Gastroesophageal sphincter (tissue), 4 donors: ENCODE results near the gene NEK10. TPM values are rescaled to one million over a fixed set of nuclear protein-coding genes. Genes with fewer than 3 reads are reported as not detected.
A peak's percentile ranks its signal among the peaks of the same experiment; 100 is the strongest.

Source experiments
- ATAC-seq: fragments of 150-250 bp; one replicate; pipeline ENCODE4 v1.9.1; 2016; ENCODE audit warnings: mild to moderate bottlenecking, moderate library complexity
- H3K27ac ChIP-seq, 4 donors: fragments of 200-600 bp; sonication (generic) in 3 of 4; 1 replicate in 3 of 4; 2 replicates in 1 of 4; pipeline ENCODE4 v1.5.1; 2016 to 2019
- H3K27me3 ChIP-seq: fragments of 200-600 bp; sonication (generic); one replicate; pipeline ENCODE4 v1.5.1; 2019
- H3K36me3 ChIP-seq, 2 donors: fragments of 200-600 bp; sonication (generic); one replicate each; pipeline ENCODE4 v1.5.1; 2019; ENCODE audit warnings: control low read depth in 1 of 2
- H3K4me1 ChIP-seq, 3 donors: fragments of 200-600 bp; sonication (generic); 1 replicate in 2 of 3; 2 replicates in 1 of 3; pipeline ENCODE4 v1.5.1; 2016 to 2019; ENCODE audit warnings: control low read depth in 2 of 3
- H3K4me3 ChIP-seq, 2 donors: fragments of 200-600 bp; sonication (generic); one replicate each; pipeline ENCODE4 v1.5.1; 2019; ENCODE audit warnings: mild to moderate bottlenecking in 1 of 2, moderate library complexity in 1 of 2
- H3K9me3 ChIP-seq, 3 donors: fragments of 200-600 bp; sonication (generic); one replicate each; pipeline ENCODE4 v1.5.1; 2017 to 2019; ENCODE audit warnings: control low read depth in 2 of 3
- CTCF ChIP-seq, 4 experiments: fragments of 200-600 bp in 2 of 4; fragments of 450-650 bp in 2 of 4; sonication (generic) in 1 of 4; IDR thresholded peaks; one replicate each; pipeline ENCODE4 v1.5.1; 2017 to 2019; ENCODE audit warnings: antibody characterized with exemption in 4 of 4, mild to moderate bottlenecking in 2 of 4, moderate library complexity in 2 of 4
- EP300 ChIP-seq: sonication (generic); formaldehyde crosslinking; IDR thresholded peaks from one replicate; pipeline ENCODE4 v1.6.1; 2017; ENCODE audit warnings: antibody characterized with exemption, mild to moderate bottlenecking
- POLR2A ChIP-seq, 2 donors: fragments of 450-650 bp; IDR thresholded peaks; one replicate each; pipeline ENCODE4 v1.6.1; 2017; ENCODE audit warnings: antibody characterized with exemption in 2 of 2, mild to moderate bottlenecking in 2 of 2, moderate library complexity in 1 of 2
- POLR2AphosphoS5 ChIP-seq: sonication (generic); formaldehyde crosslinking; IDR thresholded peaks from one replicate; pipeline ENCODE4 v1.6.1; 2017; ENCODE audit warnings: antibody characterized with exemption
- WGBS, 2 donors: methylation state at CpG; one replicate each; pipeline ENCODE4 v1.1.5; 2018; ENCODE audit warnings: low coverage in 1 of 2; 5-methylcytosine and 5-hydroxymethylcytosine counted together
- total RNA-seq, 4 donors: library from RNA; depleted of rRNA; stranded (reverse); fragments of >200 nt; gene quantifications; one replicate each; pipeline ENCODE4 v1.1.0, GENCODE V29; 2016

Gene NEK10
- total RNA-seq, 4 donors from 2014 or later: 0.62 to 2.7 (median 1.5) TPM

GRCh38 chr3:27326629-27327545, 42.3 kb downstream of the NEK10 start:
- ATAC-seq: peak; percentile 84
- WGBS, 2 donors: 44 to 52% methylated on average over 6 to 8 of the region's 8 CpGs

GRCh38 chr3:27326202-27326601, 43.0 kb downstream of the NEK10 start:
- H3K4me3 ChIP-seq: no peak overlapping the region
- H3K9me3 ChIP-seq: no peaks in the 10 kb centered on the region
- WGBS, 2 donors: 40 to 63% methylated on average over 1 of the region's 1 CpG
- TF ChIP-seq CTCF (IDR thresholded peaks at IDR 0.05) (no peak), EP300 (no peak), POLR2A (IDR thresholded peaks at IDR 0.05) (no peak), POLR2AphosphoS5 (no peak)
- ATAC-seq: no peak
- peaks cover 8 to 37% (median 15%) of the 10 kb centered on the region in 3 donors for H3K4me1 ChIP-seq
- H3K27ac ChIP-seq: peak overlapping the region; percentile 71 to 78 (median 74)
- H3K27me3 ChIP-seq: no peaks in the 10 kb centered on the region
- no peaks in the 10 kb centered on the region for H3K36me3 ChIP-seq

More at GRCh38 chr3:27326629-27327545, 42.3 kb downstream of the NEK10 start:
- no peaks in the 10 kb centered on the region for H3K36me3 ChIP-seq
- H3K27ac ChIP-seq: peak overlapping the region; percentile 60 to 74 (median 72)
- H3K4me3 ChIP-seq: no peak overlapping the region
- TF ChIP-seq POLR2AphosphoS5 (peak; percentile 94), EP300 (no peak)
- no peaks in the 10 kb centered on the region for H3K9me3 ChIP-seq
- H3K27me3 ChIP-seq: no peaks in the 10 kb centered on the region
- H3K4me1 ChIP-seq: peaks cover 8 to 32% (median 15%) of the 10 kb centered on the region in 3 donors

DNA sequence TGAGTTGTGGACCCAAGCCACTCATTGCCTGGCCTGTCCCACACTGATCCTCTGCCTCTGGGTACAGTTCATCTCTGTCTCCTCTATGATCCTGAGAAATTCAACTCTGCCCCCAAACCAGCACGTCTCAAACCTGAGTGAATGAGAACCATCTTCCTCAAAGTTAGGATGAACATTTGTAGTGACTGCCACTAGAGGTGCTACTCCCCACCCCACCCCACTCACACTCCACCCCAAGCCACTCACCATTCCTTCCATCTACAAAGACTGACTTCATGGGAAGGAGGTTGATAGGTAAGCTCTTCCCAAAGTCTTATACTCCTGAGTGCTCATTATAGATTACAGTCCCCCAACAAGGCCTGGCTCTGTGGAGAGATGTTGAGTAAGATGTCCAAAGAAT, 43.8 kb downstream of the NEK10 start:
- H3K9me3 ChIP-seq: no peaks in the 10 kb centered on the region
- peak overlapping the region; percentile 71 to 78 (median 74) for H3K27ac ChIP-seq
- H3K4me3 ChIP-seq: no peak overlapping the region
- no CpG with 5 or more reads among the region's 1 CpG for WGBS, 2 donors
- peaks cover 8 to 45% (median 15%) of the 10 kb centered on the region in 3 donors for H3K4me1 ChIP-seq
- no peak for ATAC-seq
- TF ChIP-seq CTCF (IDR thresholded peaks at IDR 0.05) (no peak), POLR2AphosphoS5 (no peak), EP300 (no peak), POLR2A (IDR thresholded peaks at IDR 0.05) (no peak)
- no peaks in the 10 kb centered on the region for H3K27me3 ChIP-seq
- H3K36me3 ChIP-seq: no peaks in the 10 kb centered on the region

- Histone ChIP-seq H3K9me3 (no peaks in the 10 kb centered on the region), H3K27ac (peak overlapping the region in 1 of 4 donors; percentile 71), H3K4me1 (peaks cover 8 to 52% (median 15%) of the 10 kb centered on the region in 3 donors), H3K36me3 (no peaks in the 10 kb centered on the region), H3K4me3 (no peak overlapping the region), H3K27me3 (no peaks in the 10 kb centered on the region)
- no peak for ATAC-seq
- 58 to 79% methylated on average over 2 of the region's 2 CpGs for WGBS, 2 donors
- TF ChIP-seq EP300 (no peak), POLR2AphosphoS5 (no peak), POLR2A (IDR thresholded peaks at IDR 0.05) (no peak), CTCF (IDR thresholded peaks at IDR 0.05) (no peak)
Observed at GRCh38 chr3:27324686-27325085, 44.5 kb downstream of the NEK10 start.

- H3K4me3 ChIP-seq: no peak overlapping the region
- WGBS, 2 donors: 40 to 66% methylated on average over 1 to 2 of the region's 3 CpGs
- TF ChIP-seq EP300 (no peak), CTCF (IDR thresholded peaks at IDR 0.05) (no peak), POLR2AphosphoS5 (no peak), POLR2A (IDR thresholded peaks at IDR 0.05) (no peak)
- no peak overlapping the region for H3K27ac ChIP-seq
- H3K4me1 ChIP-seq: peaks cover 8 to 58% (median 15%) of the 10 kb centered on the region in 3 donors
- no peak for ATAC-seq
- H3K27me3 ChIP-seq: no peaks in the 10 kb centered on the region
- no peaks in the 10 kb centered on the region for H3K36me3 ChIP-seq
- H3K9me3 ChIP-seq: no peaks in the 10 kb centered on the region
Observed at GRCh38 chr3:27323087-27323570, 46.1 kb downstream of the NEK10 start.
